Measurements from ENCODE around the gene NUDT12. TPM values are rescaled to one million over a fixed set of nuclear protein-coding genes. Genes with fewer than 3 reads are reported as not detected.

NUDT12 gene
- total RNA-seq, 3 donors from 2014 or later = 13.7 to 26.3 (median 22.1) TPM

DNA sequence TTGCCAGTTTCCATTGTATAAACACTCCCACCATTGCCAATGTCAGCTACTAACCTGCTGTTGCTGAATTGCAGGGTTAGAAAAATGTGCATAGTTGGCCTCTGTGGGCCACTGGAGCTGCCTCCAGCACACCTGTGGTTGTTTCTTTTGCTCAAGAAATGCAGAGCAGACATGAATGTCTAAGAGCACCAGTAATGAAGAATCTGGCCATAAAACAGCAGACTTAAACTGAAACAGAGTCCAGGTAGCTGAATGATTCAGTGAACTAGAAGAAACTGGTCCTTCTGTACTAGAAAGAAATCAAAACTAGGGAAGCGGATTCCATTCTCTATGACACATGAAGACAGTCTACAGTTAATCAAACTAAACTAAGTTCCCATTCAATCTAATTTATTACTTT is 48.2 kb downstream of the NUDT12 start:
- H3K4me3 ChIP-seq = no peak overlapping the region
- intact Hi-C loops (cut with DNase I, micrococcal nuclease) = no loop called here
- no peaks in the 10 kb centered on the region for H3K36me3 ChIP-seq (ENCODE audit: low read depth)
- no peak for DNase-seq
- no peaks in the 10 kb centered on the region for H3K9me3 ChIP-seq
- TF ChIP-seq, protein P1, sequence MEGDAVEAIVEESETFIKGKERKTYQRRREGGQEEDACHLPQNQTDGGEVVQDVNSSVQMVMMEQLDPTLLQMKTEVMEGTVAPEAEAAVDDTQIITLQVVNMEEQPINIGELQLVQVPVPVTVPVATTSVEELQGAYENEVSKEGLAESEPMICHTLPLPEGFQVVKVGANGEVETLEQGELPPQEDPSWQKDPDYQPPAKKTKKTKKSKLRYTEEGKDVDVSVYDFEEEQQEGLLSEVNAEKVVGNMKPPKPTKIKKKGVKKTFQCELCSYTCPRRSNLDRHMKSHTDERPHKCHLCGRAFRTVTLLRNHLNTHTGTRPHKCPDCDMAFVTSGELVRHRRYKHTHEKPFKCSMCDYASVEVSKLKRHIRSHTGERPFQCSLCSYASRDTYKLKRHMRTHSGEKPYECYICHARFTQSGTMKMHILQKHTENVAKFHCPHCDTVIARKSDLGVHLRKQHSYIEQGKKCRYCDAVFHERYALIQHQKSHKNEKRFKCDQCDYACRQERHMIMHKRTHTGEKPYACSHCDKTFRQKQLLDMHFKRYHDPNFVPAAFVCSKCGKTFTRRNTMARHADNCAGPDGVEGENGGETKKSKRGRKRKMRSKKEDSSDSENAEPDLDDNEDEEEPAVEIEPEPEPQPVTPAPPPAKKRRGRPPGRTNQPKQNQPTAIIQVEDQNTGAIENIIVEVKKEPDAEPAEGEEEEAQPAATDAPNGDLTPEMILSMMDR (IDR thresholded peaks at IDR 0.05) = no peak
- H3K4me1 ChIP-seq (ENCODE audit: low read depth) = no peaks in the 10 kb centered on the region
- peak; percentile 43 for ATAC-seq

DNA sequence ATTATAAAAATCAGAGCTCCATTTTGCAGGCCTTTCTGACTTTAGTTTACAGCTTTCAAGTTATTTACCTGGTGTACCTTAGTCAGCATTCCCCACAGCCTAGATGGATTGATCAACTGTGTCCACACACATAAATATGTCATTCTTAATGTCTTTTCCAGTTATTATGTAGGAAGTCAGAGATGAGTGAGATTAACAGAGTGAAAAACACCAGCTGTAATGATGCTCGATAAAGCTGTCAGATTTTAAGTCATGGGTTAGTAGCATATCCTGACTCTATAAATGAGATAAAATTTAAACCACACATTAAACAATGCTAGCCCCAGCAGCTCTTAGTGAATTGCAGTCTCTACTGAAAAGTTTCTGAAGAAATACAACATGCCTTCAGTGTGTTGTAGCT is 48.9 kb downstream of the NUDT12 start:
- no peaks in the 10 kb centered on the region for H3K4me1 ChIP-seq (ENCODE audit: low read depth)
- ATAC-seq (no peak), DNase-seq (no peak)
- intact Hi-C loops (cut with DNase I, micrococcal nuclease) = no loop called here
- no peaks in the 10 kb centered on the region for H3K9me3 ChIP-seq
- H3K36me3 ChIP-seq (ENCODE audit: low read depth) = no peaks in the 10 kb centered on the region
- TF ChIP-seq, protein P1 (IDR thresholded peaks at IDR 0.05) = no peak
- no peak overlapping the region for H3K4me3 ChIP-seq

DNA sequence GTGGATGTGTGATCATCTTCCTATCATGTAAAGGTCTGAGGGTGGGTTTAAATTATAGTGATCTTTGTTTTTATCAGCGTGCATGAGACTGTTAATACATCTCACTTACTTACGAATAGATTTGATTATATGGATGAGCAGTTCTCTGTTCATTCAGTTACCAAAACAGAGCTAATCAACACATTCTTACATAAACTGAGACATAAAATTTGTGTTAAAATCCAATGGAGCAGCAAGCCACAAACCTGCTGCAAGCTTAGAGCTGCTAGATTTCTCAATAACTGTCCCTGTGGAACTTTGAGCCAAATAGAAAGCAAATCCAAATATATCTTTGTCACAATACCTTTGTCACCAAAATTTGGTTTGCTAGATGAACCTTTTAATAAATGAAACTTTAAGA is 50.1 kb downstream of the NUDT12 start:
- intact Hi-C loops (cut with DNase I, micrococcal nuclease) = no loop called here
- H3K9me3 ChIP-seq = no peaks in the 10 kb centered on the region
- no peaks in the 10 kb centered on the region for H3K36me3 ChIP-seq (ENCODE audit: low read depth)
- no peak overlapping the region for H3K4me3 ChIP-seq
- no peak for DNase-seq
- H3K4me1 ChIP-seq (ENCODE audit: low read depth) = no peaks in the 10 kb centered on the region
- TF ChIP-seq, protein P1 (IDR thresholded peaks at IDR 0.05) = no peak
- no peak for ATAC-seq

DNA sequence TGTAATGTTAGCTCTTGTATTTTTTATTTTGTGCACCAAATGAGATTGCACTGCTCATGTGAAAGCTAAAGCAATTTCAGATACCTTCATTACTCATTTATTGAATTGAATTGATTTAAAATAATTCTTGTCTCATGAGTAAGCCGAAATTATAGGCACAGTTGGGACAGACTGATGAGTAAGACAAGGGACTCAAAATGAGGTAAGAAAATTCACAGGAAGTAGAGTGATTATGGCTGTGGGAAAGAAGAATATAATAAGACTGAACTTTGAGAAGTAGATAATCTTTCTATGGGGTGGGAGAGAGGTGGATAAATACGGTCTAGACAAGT is 51.1 kb downstream of the NUDT12 start:
- H3K36me3 ChIP-seq (ENCODE audit: low read depth) = no peaks in the 10 kb centered on the region
- peaks cover 5% of the 10 kb centered on the region for H3K9me3 ChIP-seq
- intact Hi-C loops (cut with DNase I, micrococcal nuclease) = no loop called here
- TF ChIP-seq, protein P1 (IDR thresholded peaks at IDR 0.05) = no peak
- DNase-seq = no peak
- H3K4me3 ChIP-seq = no peak overlapping the region
- peak; percentile 74 for ATAC-seq
- H3K4me1 ChIP-seq (ENCODE audit: low read depth) = no peaks in the 10 kb centered on the region

DNA sequence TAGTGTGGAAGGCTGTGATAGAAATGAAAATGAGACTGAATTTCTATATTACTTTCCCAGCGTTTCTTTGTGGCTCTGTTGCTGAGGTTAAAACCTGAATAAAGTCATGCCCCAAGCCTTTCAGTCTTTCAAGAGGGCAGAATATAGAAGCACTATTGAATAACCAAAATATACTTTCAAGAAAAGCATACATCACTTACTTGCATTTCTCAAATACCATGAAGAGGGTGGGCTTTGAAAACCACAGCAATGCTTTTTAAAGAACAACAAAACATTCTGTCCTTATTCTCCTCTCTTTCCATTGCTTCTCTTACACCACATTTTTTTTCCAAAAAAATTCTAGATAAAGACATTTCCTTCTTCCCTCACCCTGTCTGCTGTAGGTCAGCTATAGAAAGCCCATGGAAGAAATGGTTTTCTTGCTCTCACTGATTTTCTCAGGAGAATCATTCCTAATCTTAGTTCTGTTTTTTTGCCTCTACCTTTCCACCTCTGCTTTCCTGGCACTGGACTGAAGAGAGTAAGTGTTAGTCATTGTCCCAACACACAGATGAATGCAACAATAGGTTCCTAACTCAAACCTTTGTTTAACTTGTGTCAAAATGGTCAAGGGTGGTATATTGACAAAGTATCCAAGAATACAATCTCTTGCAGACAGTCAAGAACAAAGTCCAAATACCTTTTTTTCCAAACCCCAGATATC is 51.6 kb downstream of the NUDT12 start:
- ATAC-seq (peak; percentile 85), DNase-seq (no peak)
- Histone ChIP-seq H3K9me3 (peaks cover 8% of the 10 kb centered on the region), H3K4me3 (no peak overlapping the region), H3K36me3 (ENCODE audit: low read depth) (no peaks in the 10 kb centered on the region), H3K4me1 (ENCODE audit: low read depth) (no peaks in the 10 kb centered on the region)
- TF ChIP-seq, protein P1 (IDR thresholded peaks at IDR 0.05) = no peak
- intact Hi-C loops (cut with DNase I, micrococcal nuclease) = no loop called here
